Pancreas (tissue), 10 donors: ENCODE data around the gene MYADML2. TPM values are rescaled to one million over a fixed set of nuclear protein-coding genes. Genes with fewer than 3 reads are reported as not detected.

Experiments
- ATAC-seq, 4 donors: fragments of 200-7000 bp; cut with Tn5 transposase; one replicate each; pipeline versions ENCODE4 v1.8.0 to v1.9.1; 2020; ENCODE audit warnings: mild to moderate bottlenecking in 4 of 4, moderate library complexity in 4 of 4
- DNase-seq, 6 donors: peaks; one replicate each; pipeline ENCODE4 v3.0.0-alpha.2; 2020
- FAIRE-seq: peaks from 2 replicates; lab custom pipeline; 2012; peaks lifted over from hg19 to GRCh38; lab: Jason Lieb, UNC
- H3K27ac ChIP-seq, 4 donors: fragments of 200-600 bp; sonication (generic); 1 replicate in 3 of 4; 2 replicates in 1 of 4; pipeline versions ENCODE4 v1.5.0 to v1.8.0; 2020
- H3K27me3 ChIP-seq, 4 donors: fragments of 200-600 bp; one replicate each; pipeline ENCODE4 v1.8.0; 2021
- H3K36me3 ChIP-seq, 3 donors: fragments of 200-600 bp; sonication (generic) in 1 of 3; one replicate each; pipeline versions ENCODE4 v1.5.0 to v1.8.0; 2020 to 2021
- H3K4me1 ChIP-seq, 3 donors: fragments of 200-600 bp; one replicate each; pipeline ENCODE4 v1.8.0; 2021
- H3K4me3 ChIP-seq, 4 donors: fragments of 200-600 bp; sonication (generic) in 2 of 4; one replicate each; pipeline versions ENCODE4 v1.5.0 to v1.8.0; 2020 to 2021
- H3K9me3 ChIP-seq, 4 donors: fragments of 200-600 bp; one replicate each; pipeline ENCODE4 v1.8.0; 2021
- CTCF ChIP-seq, 4 donors: fragments of 200-600 bp; sonication (generic) in 3 of 4; IDR thresholded peaks; one replicate each; pipeline versions ENCODE4 v1.5.0 to v1.8.0; 2021; ENCODE audit warnings: antibody characterized with exemption in 4 of 4
- WGBS, 2 donors: extraction: QIAGEN DNeasy Blood & Tissue Kit; methylation state at CpG; one replicate each; pipeline ENCODE4 v1.1.7; 2013; 5-methylcytosine and 5-hydroxymethylcytosine counted together
- intact Hi-C, 3 donors: fragments of 100-400 bp; cut with DNase I; formaldehyde crosslinking; loops; one replicate each; pipeline versions ENCODE4 v1.11.1 to v1.14.2; 2022
- polyA plus RNA-seq, 2 donors: library from polyadenylated mRNA; stranded (reverse); fragments of 200-250 nt; gene quantifications; one replicate each; pipeline ENCODE4 v1.2.3, GENCODE V29; 2013
- total RNA-seq, 6 donors: library from RNA; stranded (reverse); fragmentation: NEBNext Ultra II Directional in 4 of 6; extraction: Animal tissue kit (Norgen Biotek cat#: 25700) in 4 of 6; gene quantifications; one replicate each; pipeline versions ENCODE4 v1.2.1 to v1.2.4, GENCODE V29; 2021 to 2023
- donor health status: healthy with polysubstance abuse.
- donor health status: DM: no; HTN: no; CAD: no; lungs with moderate emphysema.
- donor health status: DM: no; HTN: no; CAD: no.
- donor health status: control.
- donor health status: control.
- donor health status: Bipolar disorder and iron deficiency.
- donor health status: DM: yes; HTN: yes; CAD: no.
- donor health status: DM: no; HTN: no; CAD: no.
- donor health status: DM: no; HTN: no; CAD: no.
- donor health status: DM: yes; HTN: yes; CAD: no.

Gene MYADML2
- total and polyA plus RNA-seq, 8 donors = not detected

- DNase-seq = peak in 1 of 6 donors; percentile 63
- no peaks in the 10 kb centered on the region for H3K36me3 ChIP-seq
- H3K27me3 ChIP-seq = no peaks in the 10 kb centered on the region
- H3K4me1 ChIP-seq = no peaks in the 10 kb centered on the region
- no peak for FAIRE-seq
- no peak for ATAC-seq
- no peaks in the 10 kb centered on the region for H3K9me3 ChIP-seq
- TF ChIP-seq CTCF (IDR thresholded peaks at IDR 0.05) = no peak
- WGBS, 2 donors = 78 to 80% methylated on average over 17 of the region's 17 CpGs
- no peak overlapping the region for H3K27ac ChIP-seq
- intact Hi-C loops = no loop called here
- H3K4me3 ChIP-seq = no peak overlapping the region
Observed at GRCh38 chr17:81948635-81949378, 1.8 kb upstream of the MYADML2 start.

- no peaks in the 10 kb centered on the region for H3K36me3 ChIP-seq
- no peak for ATAC-seq
- no peak for FAIRE-seq
- H3K4me1 ChIP-seq = no peaks in the 10 kb centered on the region
- WGBS, 2 donors = 81 to 88% methylated on average over 9 of the region's 9 CpGs
- DNase-seq = no peak
- no peak for TF ChIP-seq CTCF (IDR thresholded peaks at IDR 0.05)
- no peak overlapping the region for H3K4me3 ChIP-seq
- intact Hi-C loops = no loop called here
- no peaks in the 10 kb centered on the region for H3K9me3 ChIP-seq
- no peaks in the 10 kb centered on the region for H3K27me3 ChIP-seq
- H3K27ac ChIP-seq = no peak overlapping the region
Observed at GRCh38 chr17:81944858-81945257, 2.2 kb downstream of the MYADML2 start.

- H3K27ac ChIP-seq = no peak overlapping the region
- WGBS, 2 donors = 45 to 47% methylated on average over 11 to 12 of the region's 12 CpGs
- H3K27me3 ChIP-seq = no peaks in the 10 kb centered on the region
- ATAC-seq (no peak), DNase-seq (peak in 1 of 6 donors; percentile 26), FAIRE-seq (no peak)
- no peaks in the 10 kb centered on the region for H3K36me3 ChIP-seq
- no peak overlapping the region for H3K4me3 ChIP-seq
- no peaks in the 10 kb centered on the region for H3K9me3 ChIP-seq
- no peaks in the 10 kb centered on the region for H3K4me1 ChIP-seq
- intact Hi-C loops = no loop called here
- no peak for TF ChIP-seq CTCF (IDR thresholded peaks at IDR 0.05)
Observed at GRCh38 chr17:81942167-81942553, 4.9 kb downstream of the MYADML2 start.

- WGBS, 2 donors = 46 to 47% methylated on average over 30 of the region's 30 CpGs
- intact Hi-C loops = no loop called here
- Histone ChIP-seq H3K27ac (no peak overlapping the region), H3K4me3 (no peak overlapping the region), H3K27me3 (no peaks in the 10 kb centered on the region), H3K4me1 (no peaks in the 10 kb centered on the region), H3K36me3 (no peaks in the 10 kb centered on the region), H3K9me3 (no peaks in the 10 kb centered on the region)
- TF ChIP-seq CTCF (IDR thresholded peaks at IDR 0.05) = no peak
- DNase-seq = peak in 3 of 6 donors; percentile 26 to 74 (median 51)
- FAIRE-seq = no peak
- ATAC-seq = no peak
Observed at GRCh38 chr17:81941484-81942166, 5.4 kb downstream of the MYADML2 start.
